LNCAP (cell line): ENCODE results near the gene FAM149A.

Experiments
- TF ChIP-seq, protein P1 (sequence below): fragments of 450-650 bp; IDR thresholded peaks from 2 replicates; pipeline ENCODE4 v1.5.1; 2017; ENCODE audit warnings: mild to moderate bottlenecking

FAM149A gene

DNA sequence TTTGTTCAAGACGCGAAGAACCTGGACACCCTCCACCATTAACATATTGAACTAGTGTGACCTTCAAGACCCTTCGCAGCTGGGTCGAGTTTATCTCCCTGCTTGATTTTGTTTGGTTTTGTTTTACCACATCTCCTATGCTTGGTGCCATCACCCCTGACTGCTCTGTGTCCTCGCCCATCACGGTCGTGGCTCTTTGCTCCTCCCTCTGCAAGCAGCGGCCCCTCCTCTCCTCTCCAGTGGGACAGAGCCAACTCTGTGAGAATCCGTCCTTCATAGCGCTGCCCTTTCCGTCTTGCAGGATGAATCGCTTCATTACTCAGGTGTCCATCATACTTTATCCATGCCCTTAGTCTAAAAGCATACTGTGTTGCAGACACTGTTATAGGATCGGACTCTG, 9.1 kb upstream of the FAM149A start:
- TF ChIP-seq, protein P1, sequence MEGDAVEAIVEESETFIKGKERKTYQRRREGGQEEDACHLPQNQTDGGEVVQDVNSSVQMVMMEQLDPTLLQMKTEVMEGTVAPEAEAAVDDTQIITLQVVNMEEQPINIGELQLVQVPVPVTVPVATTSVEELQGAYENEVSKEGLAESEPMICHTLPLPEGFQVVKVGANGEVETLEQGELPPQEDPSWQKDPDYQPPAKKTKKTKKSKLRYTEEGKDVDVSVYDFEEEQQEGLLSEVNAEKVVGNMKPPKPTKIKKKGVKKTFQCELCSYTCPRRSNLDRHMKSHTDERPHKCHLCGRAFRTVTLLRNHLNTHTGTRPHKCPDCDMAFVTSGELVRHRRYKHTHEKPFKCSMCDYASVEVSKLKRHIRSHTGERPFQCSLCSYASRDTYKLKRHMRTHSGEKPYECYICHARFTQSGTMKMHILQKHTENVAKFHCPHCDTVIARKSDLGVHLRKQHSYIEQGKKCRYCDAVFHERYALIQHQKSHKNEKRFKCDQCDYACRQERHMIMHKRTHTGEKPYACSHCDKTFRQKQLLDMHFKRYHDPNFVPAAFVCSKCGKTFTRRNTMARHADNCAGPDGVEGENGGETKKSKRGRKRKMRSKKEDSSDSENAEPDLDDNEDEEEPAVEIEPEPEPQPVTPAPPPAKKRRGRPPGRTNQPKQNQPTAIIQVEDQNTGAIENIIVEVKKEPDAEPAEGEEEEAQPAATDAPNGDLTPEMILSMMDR, result no peak

DNA sequence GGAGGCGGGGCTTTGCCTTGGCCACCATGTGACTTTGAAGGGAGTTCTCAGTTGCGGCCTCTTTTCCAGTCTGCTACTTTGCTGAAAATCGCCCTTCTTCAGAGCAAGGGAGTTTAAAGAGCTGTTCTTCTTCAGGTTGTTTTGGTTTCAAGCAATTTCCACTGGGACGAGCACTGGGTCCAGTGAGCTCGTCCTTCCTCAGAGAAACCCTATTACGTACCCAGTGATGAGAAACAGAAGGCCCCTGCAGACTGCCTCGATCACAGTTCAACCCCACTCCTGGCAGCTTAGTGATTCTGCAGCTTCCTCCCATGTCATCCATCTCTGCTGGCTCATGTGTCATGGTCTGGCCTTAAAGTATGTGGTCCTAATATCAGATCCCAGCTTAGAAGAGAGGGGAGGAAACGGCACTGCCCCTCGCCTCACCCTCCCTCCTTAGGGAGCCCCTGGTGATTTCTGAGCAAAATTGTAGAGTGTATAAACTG, 7.8 kb upstream of the FAM149A start:
- TF ChIP-seq, protein P1, result no peak

DNA sequence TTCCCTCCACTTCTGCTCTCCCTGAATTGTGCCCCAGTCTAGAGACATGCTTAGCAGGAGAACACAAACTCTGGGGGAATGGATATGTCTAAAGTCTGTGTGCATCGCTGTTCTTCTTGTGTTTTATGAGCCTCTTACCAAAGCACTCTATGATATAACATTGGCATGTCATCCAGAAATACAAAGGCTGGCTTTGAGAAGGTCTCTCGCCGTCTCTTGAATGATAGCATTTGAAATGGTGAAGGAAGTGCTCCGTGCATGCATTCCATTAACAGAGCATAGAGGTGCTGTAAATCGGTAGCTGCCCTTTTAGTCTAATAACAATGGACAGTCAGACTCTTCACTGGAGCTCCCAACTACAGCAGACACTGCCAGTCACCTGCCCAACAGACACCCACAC, 7.1 kb upstream of the FAM149A start:
- TF ChIP-seq, protein P1, result no peak

DNA sequence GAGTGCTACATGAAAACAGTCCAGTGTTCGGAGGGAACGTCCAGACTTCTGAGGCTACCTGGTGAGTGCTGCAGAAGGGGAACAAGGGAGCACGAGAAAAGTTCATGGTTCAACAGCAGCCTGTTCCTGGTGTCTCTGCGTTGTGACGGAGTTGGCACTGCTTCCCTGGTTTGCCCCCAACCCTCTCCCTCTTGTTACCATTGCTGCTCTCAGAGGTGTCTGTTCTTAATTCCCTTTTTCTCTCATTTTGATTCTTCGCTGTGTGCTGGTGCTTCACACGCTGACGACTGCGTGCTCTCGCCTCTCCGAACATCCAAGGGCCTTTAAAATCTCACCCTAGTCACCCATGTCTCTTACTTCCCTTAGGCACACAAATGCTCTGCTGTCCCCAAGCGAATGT, 1.6 kb upstream of the FAM149A start:
- TF ChIP-seq, protein P1, result no peak

DNA sequence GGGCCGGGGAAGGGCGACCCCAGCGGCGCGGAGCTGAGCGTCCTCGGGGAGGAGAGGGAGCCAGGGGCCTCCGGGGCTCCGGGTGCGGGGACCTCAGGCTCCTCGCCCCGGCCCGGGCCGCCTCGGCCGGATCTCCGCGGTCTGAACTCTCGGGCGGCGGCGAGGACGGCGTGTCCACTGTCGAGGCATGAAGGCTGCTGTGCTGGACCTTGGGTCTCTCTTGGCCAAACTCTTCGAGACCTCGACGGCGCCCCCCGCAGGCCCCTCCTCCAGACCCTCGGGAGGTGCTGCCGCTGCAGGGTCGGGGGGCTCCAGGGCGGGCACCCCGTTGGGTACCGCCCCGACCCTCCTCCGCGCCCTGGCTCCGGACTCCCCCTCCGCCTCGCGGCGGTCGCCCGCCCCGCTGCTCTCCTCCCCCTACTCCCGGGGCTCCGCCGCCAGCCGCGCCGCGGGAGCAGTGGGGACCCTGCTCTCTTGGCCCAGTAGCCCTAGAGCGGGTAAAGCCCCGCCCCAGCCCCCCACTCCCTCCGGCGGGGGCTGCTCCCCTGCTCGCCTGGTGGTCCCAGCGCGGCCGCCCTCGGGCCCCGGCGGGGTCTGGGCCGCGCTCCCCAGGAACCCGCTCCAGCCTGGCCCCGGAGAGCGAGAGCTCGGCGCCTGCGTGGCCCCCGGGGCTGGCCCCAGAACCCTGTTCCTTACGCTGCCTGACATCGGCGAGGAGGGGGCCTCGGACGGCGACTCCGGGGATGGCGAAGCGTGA, 564 bp downstream of the FAM149A start:
- TF ChIP-seq, protein P1, result no peak

DNA sequence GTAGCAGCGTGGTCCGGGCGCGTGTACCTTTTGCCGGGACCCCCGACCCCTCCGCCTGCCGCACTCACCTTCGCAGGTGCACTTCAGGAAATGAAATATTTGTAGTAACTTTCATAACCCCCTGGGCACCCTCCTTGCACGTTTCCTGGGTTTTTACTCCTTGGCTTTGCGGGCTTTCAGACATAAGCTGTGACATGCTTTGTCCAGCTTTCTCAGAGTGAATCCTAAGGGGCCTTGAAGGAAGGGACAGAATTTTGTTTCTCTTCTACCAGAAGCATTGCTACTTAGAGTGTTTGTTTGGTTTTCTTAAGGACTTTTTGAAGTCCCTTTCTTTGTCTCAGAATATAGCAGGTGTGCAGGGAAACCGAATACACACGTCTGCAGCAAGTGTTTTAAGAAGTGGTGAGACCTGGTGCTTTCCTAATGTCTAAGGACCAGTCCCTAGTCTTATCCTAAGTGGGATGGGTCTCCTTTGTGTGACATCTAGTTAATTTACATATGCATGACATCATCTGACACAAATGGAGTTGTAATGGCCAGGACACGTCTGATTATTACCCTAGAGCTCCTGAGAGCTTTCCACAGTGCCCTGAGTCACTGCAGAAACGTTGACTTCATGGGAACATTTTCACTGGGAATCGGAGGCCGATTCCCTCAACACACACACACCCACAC, 1.3 kb downstream of the FAM149A start:
- TF ChIP-seq, protein P1, result no peak

DNA sequence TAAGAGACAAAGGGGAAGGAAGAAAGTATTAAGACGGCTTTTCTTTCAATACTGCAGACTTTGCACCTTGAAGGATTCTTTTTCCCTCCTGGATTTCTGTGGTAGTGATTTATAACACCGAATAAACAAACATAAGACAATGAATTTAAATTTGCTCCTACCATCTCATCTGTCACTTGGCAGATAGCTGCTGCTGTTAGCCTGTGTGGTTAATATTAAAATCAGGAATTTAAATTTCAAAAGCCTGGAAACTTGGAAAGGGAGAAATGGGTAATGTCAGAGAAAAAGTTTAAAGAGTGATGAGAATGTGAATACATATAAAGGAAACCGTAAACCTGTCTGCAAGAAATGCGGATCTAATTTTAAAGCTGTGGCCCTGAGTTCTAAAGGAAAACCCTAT, 3.4 kb downstream of the FAM149A start:
- TF ChIP-seq, protein P1, result no peak
